SK-N-SH (cell line): Measurements from ENCODE around the gene MESP1.

ENCODE experiments used
- ELF1 ChIP-seq: IDR thresholded peaks from 2 replicates; pipeline ENCODE4 v1.4.0; 2012
- FOXM1 ChIP-seq: IDR thresholded peaks from 2 replicates; pipeline ENCODE4 v1.4.0; 2012; ENCODE audit warnings: low read depth, mild to moderate bottlenecking
- YY1 ChIP-seq: IDR thresholded peaks from 2 replicates; pipeline ENCODE4 v1.4.0; 2012; ENCODE audit warnings: low read depth, mild to moderate bottlenecking
- TF ChIP-seq, protein P1 (sequence below): fragments of 200-600 bp; sonication (generic); IDR thresholded peaks from 2 replicates; pipeline ENCODE4 v1.6.1; 2017; ENCODE audit warnings: antibody characterized with exemption, mild to moderate bottlenecking, moderate library complexity
- TF ChIP-seq, protein P2 (sequence below): fragments of 150-350 bp; IDR thresholded peaks from 2 replicates; pipeline ENCODE4 v1.6.1; 2017; ENCODE audit warnings: antibody characterized with exemption, low read length, low read depth, borderline replicate concordance
- TF ChIP-seq, protein P3 (sequence below): IDR thresholded peaks from 2 replicates; pipeline ENCODE4 v1.4.0; 2012; ENCODE audit warnings: low read depth, borderline replicate concordance
- TF ChIP-seq, protein P4 (sequence below): IDR thresholded peaks from 2 replicates; pipeline ENCODE4 v1.4.0; 2012; ENCODE audit warnings: low read depth

DNA sequence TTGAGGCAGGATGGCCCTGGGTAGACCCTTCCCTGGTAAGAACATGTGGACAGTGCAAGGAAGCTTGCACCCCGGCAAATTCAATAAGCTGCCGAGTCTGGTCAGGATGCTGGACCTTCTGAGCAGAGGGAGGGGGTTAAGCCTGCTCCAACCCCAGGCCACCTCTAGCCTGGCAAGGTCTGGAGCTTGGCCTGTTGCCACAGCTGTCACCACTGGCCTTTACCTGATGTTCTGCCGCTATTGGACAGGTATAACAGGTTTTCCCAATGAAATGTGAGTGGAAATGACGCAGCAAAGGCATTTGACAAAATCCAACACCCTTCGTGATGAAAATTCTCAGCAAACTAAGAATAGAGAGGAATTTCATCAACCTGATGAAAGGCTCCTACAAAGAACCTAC is 699 bp upstream of the MESP1 start:
- TF ChIP-seq ELF1: no peak
- TF ChIP-seq, protein P1, sequence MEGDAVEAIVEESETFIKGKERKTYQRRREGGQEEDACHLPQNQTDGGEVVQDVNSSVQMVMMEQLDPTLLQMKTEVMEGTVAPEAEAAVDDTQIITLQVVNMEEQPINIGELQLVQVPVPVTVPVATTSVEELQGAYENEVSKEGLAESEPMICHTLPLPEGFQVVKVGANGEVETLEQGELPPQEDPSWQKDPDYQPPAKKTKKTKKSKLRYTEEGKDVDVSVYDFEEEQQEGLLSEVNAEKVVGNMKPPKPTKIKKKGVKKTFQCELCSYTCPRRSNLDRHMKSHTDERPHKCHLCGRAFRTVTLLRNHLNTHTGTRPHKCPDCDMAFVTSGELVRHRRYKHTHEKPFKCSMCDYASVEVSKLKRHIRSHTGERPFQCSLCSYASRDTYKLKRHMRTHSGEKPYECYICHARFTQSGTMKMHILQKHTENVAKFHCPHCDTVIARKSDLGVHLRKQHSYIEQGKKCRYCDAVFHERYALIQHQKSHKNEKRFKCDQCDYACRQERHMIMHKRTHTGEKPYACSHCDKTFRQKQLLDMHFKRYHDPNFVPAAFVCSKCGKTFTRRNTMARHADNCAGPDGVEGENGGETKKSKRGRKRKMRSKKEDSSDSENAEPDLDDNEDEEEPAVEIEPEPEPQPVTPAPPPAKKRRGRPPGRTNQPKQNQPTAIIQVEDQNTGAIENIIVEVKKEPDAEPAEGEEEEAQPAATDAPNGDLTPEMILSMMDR: no peak
- TF ChIP-seq, protein P2, sequence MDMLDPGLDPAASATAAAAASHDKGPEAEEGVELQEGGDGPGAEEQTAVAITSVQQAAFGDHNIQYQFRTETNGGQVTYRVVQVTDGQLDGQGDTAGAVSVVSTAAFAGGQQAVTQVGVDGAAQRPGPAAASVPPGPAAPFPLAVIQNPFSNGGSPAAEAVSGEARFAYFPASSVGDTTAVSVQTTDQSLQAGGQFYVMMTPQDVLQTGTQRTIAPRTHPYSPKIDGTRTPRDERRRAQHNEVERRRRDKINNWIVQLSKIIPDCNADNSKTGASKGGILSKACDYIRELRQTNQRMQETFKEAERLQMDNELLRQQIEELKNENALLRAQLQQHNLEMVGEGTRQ: no peak
- TF ChIP-seq, protein P3, sequence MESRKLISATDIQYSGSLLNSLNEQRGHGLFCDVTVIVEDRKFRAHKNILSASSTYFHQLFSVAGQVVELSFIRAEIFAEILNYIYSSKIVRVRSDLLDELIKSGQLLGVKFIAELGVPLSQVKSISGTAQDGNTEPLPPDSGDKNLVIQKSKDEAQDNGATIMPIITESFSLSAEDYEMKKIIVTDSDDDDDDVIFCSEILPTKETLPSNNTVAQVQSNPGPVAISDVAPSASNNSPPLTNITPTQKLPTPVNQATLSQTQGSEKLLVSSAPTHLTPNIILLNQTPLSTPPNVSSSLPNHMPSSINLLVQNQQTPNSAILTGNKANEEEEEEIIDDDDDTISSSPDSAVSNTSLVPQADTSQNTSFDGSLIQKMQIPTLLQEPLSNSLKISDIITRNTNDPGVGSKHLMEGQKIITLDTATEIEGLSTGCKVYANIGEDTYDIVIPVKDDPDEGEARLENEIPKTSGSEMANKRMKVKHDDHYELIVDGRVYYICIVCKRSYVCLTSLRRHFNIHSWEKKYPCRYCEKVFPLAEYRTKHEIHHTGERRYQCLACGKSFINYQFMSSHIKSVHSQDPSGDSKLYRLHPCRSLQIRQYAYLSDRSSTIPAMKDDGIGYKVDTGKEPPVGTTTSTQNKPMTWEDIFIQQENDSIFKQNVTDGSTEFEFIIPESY: no peak
- no peak for TF ChIP-seq FOXM1
- no peak for TF ChIP-seq YY1
- TF ChIP-seq, protein P4, sequence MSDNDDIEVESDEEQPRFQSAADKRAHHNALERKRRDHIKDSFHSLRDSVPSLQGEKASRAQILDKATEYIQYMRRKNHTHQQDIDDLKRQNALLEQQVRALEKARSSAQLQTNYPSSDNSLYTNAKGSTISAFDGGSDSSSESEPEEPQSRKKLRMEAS: no peak
